H9 (cell line): Measurements from ENCODE around the gene TRPM3. TPM values are rescaled to one million over a fixed set of nuclear protein-coding genes. Genes with fewer than 3 reads are reported as not detected.
A peak's percentile ranks its signal among the peaks of the same experiment; 100 is the strongest.

Source experiments
- DNase-seq: peaks from one replicate; pipeline ENCODE4 v3.0.0-alpha.2; 2017
- H2AFZ ChIP-seq: one replicate; pipeline ENCODE4 v1.6.1; 2013; ENCODE audit warnings: mild to moderate bottlenecking, low read length, control low read depth, moderate library complexity
- H2AK5ac ChIP-seq: 2 replicates; pipeline ENCODE4 v1.6.1; 2013; ENCODE audit warnings: low read length, control low read depth, mixed read lengths; ENCODE audit not compliant: insufficient read length
- H2BK120ac ChIP-seq: one replicate; pipeline ENCODE4 v1.6.1; 2013; ENCODE audit warnings: low read depth, mild to moderate bottlenecking, low read length, control low read depth, inconsistent platforms; ENCODE audit not compliant: poor library complexity, severe bottlenecking
- H2BK12ac ChIP-seq: 2 replicates; pipeline ENCODE4 v1.6.1; 2013; ENCODE audit warnings: low read length, control low read depth, mixed read lengths, low read depth; ENCODE audit not compliant: insufficient read length
- H2BK15ac ChIP-seq: 2 replicates; pipeline ENCODE4 v1.6.1; 2013; ENCODE audit warnings: low read depth, low read length, control low read depth
- H2BK20ac ChIP-seq: one replicate; pipeline ENCODE4 v1.6.1; 2013; ENCODE audit warnings: low read depth, mild to moderate bottlenecking, low read length, control low read depth, inconsistent platforms; ENCODE audit not compliant: poor library complexity, severe bottlenecking
- H2BK5ac ChIP-seq: 2 replicates; pipeline ENCODE4 v1.6.1; 2013; ENCODE audit warnings: low read length, control low read depth, mixed read lengths; ENCODE audit not compliant: insufficient read length
- H3K14ac ChIP-seq: 2 replicates; pipeline ENCODE4 v1.6.1; 2013; ENCODE audit warnings: low read length, control low read depth; ENCODE audit not compliant: insufficient read depth
- H3K18ac ChIP-seq: 2 replicates; pipeline ENCODE4 v1.6.1; 2013; ENCODE audit warnings: low read depth, mild to moderate bottlenecking, mixed read lengths, low read length, control low read depth; ENCODE audit not compliant: insufficient read length
- H3K23ac ChIP-seq: 2 replicates; pipeline ENCODE4 v1.6.1; 2013; ENCODE audit warnings: low read length, control low read depth, mixed read lengths, low read depth; ENCODE audit not compliant: insufficient read length
- H3K23me2 ChIP-seq: 2 replicates; pipeline ENCODE4 v1.6.1; 2013; ENCODE audit warnings: low read depth, mild to moderate bottlenecking, mixed read lengths, low read length, control low read depth; ENCODE audit not compliant: insufficient read length, poor library complexity, severe bottlenecking
- H3K27ac ChIP-seq: 2 replicates; pipeline ENCODE4 v1.5.1; 2013; ENCODE audit warnings: low read length, control low read depth, mixed read lengths, low read depth; ENCODE audit not compliant: insufficient read length
- H3K27me3 ChIP-seq: 2 replicates; pipeline ENCODE4 v1.6.1; 2013; ENCODE audit warnings: low read length, control low read depth, inconsistent platforms; ENCODE audit not compliant: insufficient read depth
- H3K4ac ChIP-seq: 2 replicates; pipeline ENCODE4 v1.6.1; 2013; ENCODE audit warnings: low read depth, mild to moderate bottlenecking, control low read depth, inconsistent platforms, low read length, moderate library complexity
- H3K4me1 ChIP-seq: 2 replicates; pipeline ENCODE4 v1.6.1; 2013; ENCODE audit warnings: low read length, control low read depth, inconsistent platforms; ENCODE audit not compliant: insufficient read depth
- H3K4me2 ChIP-seq: 2 replicates; pipeline ENCODE4 v1.6.1; 2013; ENCODE audit warnings: low read length, control low read depth, mixed read lengths; ENCODE audit not compliant: insufficient read length, insufficient read depth
- H3K56ac ChIP-seq: 2 replicates; pipeline ENCODE4 v1.6.1; 2013; ENCODE audit warnings: low read depth, mild to moderate bottlenecking, mixed read lengths, low read length, control low read depth; ENCODE audit not compliant: insufficient read length
- H3K79me1 ChIP-seq: 2 replicates; pipeline ENCODE4 v1.6.1; 2013; ENCODE audit warnings: low read depth, mild to moderate bottlenecking, moderate library complexity, low read length, control low read depth, inconsistent platforms; ENCODE audit not compliant: insufficient read depth, poor library complexity, severe bottlenecking
- H3K79me2 ChIP-seq: 2 replicates; pipeline ENCODE4 v1.6.1; 2013; ENCODE audit warnings: low read length, control low read depth, inconsistent platforms; ENCODE audit not compliant: insufficient read depth
- H3K9ac ChIP-seq: 2 replicates; pipeline ENCODE4 v1.6.1; 2013; ENCODE audit warnings: low read length, control low read depth, mixed read lengths; ENCODE audit not compliant: insufficient read length; ENCODE audit errors: extremely low read depth
- H3K9me3 ChIP-seq: one replicate; pipeline ENCODE4 v1.6.1; 2013; ENCODE audit warnings: low read depth, low read length, inconsistent platforms; ENCODE audit not compliant: control insufficient read depth
- H3T11ph ChIP-seq: one replicate; pipeline ENCODE4 v1.6.1; 2013; ENCODE audit warnings: mild to moderate bottlenecking, low read length, control low read depth, inconsistent platforms
- H4K20me1 ChIP-seq: one replicate; pipeline ENCODE4 v1.6.1; 2013; ENCODE audit not compliant: control insufficient read depth, insufficient read length, insufficient read depth
- H4K5ac ChIP-seq: 2 replicates; pipeline ENCODE4 v1.6.1; 2013; ENCODE audit warnings: low read depth, mild to moderate bottlenecking, mixed read lengths, low read length, control low read depth; ENCODE audit not compliant: insufficient read length
- H4K8ac ChIP-seq: replicated peaks from 2 replicates; pipeline ENCODE4 v1.6.1; 2013; ENCODE audit warnings: low read length, control low read depth, mixed read lengths, low read depth; ENCODE audit not compliant: insufficient read length
- H4K91ac ChIP-seq: 2 replicates; pipeline ENCODE4 v1.6.1; 2013; ENCODE audit warnings: low read depth, mild to moderate bottlenecking, moderate library complexity, mixed read lengths, low read length, control low read depth; ENCODE audit not compliant: insufficient read length
- H3K27ac Mint-ChIP-seq, 3 experiments: 2 replicates in 2 of 3; 3 replicates in 1 of 3; pipeline ENCODE4 v1.8.0; 2020 to 2021; ENCODE audit warnings: mixed read lengths in 3 of 3, mild to moderate bottlenecking in 1 of 3, moderate library complexity in 1 of 3
- H3K27me3 Mint-ChIP-seq: 2 replicates; pipeline ENCODE4 v1.8.0; 2021; ENCODE audit warnings: low read depth, mild to moderate bottlenecking, moderate library complexity, mixed read lengths
- H3K36me3 Mint-ChIP-seq, 3 experiments: 2 replicates in 2 of 3; 3 replicates in 1 of 3; pipeline ENCODE4 v1.8.0; 2020 to 2021; ENCODE audit warnings: low read depth in 3 of 3, mixed read lengths in 3 of 3; ENCODE audit not compliant: insufficient read depth in 1 of 3
- H3K4me1 Mint-ChIP-seq, 2 experiments: 2 replicates each; pipeline ENCODE4 v1.8.0; 2020; ENCODE audit warnings: mixed read lengths in 2 of 2
- H3K4me3 Mint-ChIP-seq, 2 experiments: 2 replicates in 1 of 2; 3 replicates in 1 of 2; pipeline ENCODE4 v1.8.0; 2020 to 2021; ENCODE audit warnings: mild to moderate bottlenecking in 2 of 2, mixed read lengths in 2 of 2, moderate library complexity in 1 of 2
- H3K9me3 Mint-ChIP-seq, 2 experiments: 2 replicates in 1 of 2; 3 replicates in 1 of 2; pipeline ENCODE4 v1.8.0; 2020; ENCODE audit warnings: mild to moderate bottlenecking in 2 of 2, mixed read lengths in 2 of 2, moderate library complexity in 1 of 2
- WGBS: extraction: QIAGEN DNeasy Blood & Tissue Kit; methylation state at CpG from one replicate; pipeline ENCODE4 v1.1.7; 2013; ENCODE audit warnings: missing lambda C conversion rate, low lambda C conversion rate, mixed read lengths; ENCODE audit not compliant: insufficient read length; ENCODE audit errors: extremely low coverage; 5-methylcytosine and 5-hydroxymethylcytosine counted together
- total RNA-seq: library from RNA; stranded (reverse); gene quantifications from 2 replicates; pipeline ENCODE4 v1.2.1, GENCODE V29; 2021
- TF ChIP-seq, protein P1 (sequence below): fragments of 200-600 bp; sonication (generic); conservative IDR thresholded peaks from 3 replicates; pipeline ENCODE4 v1.8.0; 2021; ENCODE audit warnings: antibody characterized with exemption, mild to moderate bottlenecking

TRPM3 gene
- total RNA-seq, 1 experiment from 2014 or later: 10.3 TPM

DNA sequence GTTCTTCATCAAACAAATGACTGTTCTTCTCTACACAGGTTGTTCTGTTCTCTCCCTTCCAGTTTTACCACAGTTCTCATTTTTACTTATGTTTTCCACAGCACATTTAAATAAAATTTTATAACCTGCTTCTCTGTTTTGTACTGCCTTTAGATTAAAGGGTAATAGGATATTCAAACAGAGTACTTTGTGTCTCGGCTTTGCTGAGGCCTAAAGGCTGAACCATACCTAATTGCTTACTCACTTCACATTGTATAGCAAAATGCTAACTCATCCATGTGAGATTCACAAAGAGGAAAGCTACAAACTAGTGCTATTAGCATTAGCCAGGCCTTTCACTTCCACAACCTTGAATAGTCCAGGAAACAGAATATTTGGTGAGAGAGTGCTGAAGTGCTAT lies 200.3 kb downstream of the TRPM3 start:
- H4K8ac ChIP-seq: no peak overlapping the region
- no peak overlapping the region for H3K4me3 Mint-ChIP-seq
- H3T11ph ChIP-seq: no peak overlapping the region
- H3K27ac ChIP-seq: no peak overlapping the region
- no peaks in the 10 kb centered on the region for H3K9me3 ChIP-seq
- no peak overlapping the region for H2AK5ac ChIP-seq
- no peak overlapping the region for H3K14ac ChIP-seq
- no peaks in the 10 kb centered on the region for H3K36me3 Mint-ChIP-seq
- no peak for DNase-seq
- TF ChIP-seq, protein P1, sequence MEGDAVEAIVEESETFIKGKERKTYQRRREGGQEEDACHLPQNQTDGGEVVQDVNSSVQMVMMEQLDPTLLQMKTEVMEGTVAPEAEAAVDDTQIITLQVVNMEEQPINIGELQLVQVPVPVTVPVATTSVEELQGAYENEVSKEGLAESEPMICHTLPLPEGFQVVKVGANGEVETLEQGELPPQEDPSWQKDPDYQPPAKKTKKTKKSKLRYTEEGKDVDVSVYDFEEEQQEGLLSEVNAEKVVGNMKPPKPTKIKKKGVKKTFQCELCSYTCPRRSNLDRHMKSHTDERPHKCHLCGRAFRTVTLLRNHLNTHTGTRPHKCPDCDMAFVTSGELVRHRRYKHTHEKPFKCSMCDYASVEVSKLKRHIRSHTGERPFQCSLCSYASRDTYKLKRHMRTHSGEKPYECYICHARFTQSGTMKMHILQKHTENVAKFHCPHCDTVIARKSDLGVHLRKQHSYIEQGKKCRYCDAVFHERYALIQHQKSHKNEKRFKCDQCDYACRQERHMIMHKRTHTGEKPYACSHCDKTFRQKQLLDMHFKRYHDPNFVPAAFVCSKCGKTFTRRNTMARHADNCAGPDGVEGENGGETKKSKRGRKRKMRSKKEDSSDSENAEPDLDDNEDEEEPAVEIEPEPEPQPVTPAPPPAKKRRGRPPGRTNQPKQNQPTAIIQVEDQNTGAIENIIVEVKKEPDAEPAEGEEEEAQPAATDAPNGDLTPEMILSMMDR: no peak
- no peak overlapping the region for H3K56ac ChIP-seq
- no peaks in the 10 kb centered on the region for H3K79me1 ChIP-seq
- no peak overlapping the region for H2AFZ ChIP-seq
- no peak overlapping the region for H3K23ac ChIP-seq
- H3K9ac ChIP-seq: no peak overlapping the region
- no peaks in the 10 kb centered on the region for H3K79me2 ChIP-seq
- no peaks in the 10 kb centered on the region for H3K27me3 Mint-ChIP-seq
- H2BK120ac ChIP-seq: no peak overlapping the region
- WGBS: no CpG with 5 or more reads among the region's 1 CpG
- H4K20me1 ChIP-seq: no peaks in the 10 kb centered on the region
- no peak overlapping the region for H2BK15ac ChIP-seq
- no peak overlapping the region for H2BK5ac ChIP-seq
- H3K4me1 Mint-ChIP-seq: peaks cover 0 to 3% of the 10 kb centered on the region in 2 experiments; a peak in 2 of 4 replicates
- no peak overlapping the region for H3K4me2 ChIP-seq
- H2BK20ac ChIP-seq: no peak overlapping the region
- H3K9me3 Mint-ChIP-seq: no peaks in the 10 kb centered on the region
- H4K5ac ChIP-seq: no peak overlapping the region
- H3K27me3 ChIP-seq: no peaks in the 10 kb centered on the region
- no peak overlapping the region for H2BK12ac ChIP-seq
- H3K18ac ChIP-seq: no peak overlapping the region
- H3K23me2 ChIP-seq: no peaks in the 10 kb centered on the region
- H3K27ac Mint-ChIP-seq: peak overlapping the region in 1 of 3 experiments; percentile 1; a peak in 1 of 7 replicates
- H3K4me1 ChIP-seq: no peaks in the 10 kb centered on the region; the same call in 1 of the 2 replicates
- H3K4ac ChIP-seq: no peak overlapping the region
- no peak overlapping the region for H4K91ac ChIP-seq
